ENCODE results near the gene SNED1.

DNA sequence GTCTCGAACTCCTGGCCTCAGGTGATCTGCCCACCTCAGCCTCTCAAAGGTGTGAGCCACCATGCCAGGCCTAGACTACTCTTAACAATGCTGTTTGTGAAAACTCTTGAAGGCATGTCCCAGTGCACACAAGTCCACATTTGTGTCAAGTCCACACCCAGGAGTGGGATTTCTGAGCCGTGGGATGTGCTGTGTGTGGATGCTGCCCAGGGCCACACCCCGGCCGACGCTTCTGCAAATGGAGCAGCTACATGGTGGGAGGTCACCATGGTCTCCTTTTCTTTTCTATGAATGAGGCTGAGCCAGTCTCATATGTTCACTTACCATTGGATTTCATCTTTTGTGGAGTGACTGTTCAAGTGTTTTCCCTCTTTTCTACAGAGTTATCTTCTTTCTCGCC is 15.8 kb downstream of the SNED1 start:
- TF ChIP-seq, protein P1, sequence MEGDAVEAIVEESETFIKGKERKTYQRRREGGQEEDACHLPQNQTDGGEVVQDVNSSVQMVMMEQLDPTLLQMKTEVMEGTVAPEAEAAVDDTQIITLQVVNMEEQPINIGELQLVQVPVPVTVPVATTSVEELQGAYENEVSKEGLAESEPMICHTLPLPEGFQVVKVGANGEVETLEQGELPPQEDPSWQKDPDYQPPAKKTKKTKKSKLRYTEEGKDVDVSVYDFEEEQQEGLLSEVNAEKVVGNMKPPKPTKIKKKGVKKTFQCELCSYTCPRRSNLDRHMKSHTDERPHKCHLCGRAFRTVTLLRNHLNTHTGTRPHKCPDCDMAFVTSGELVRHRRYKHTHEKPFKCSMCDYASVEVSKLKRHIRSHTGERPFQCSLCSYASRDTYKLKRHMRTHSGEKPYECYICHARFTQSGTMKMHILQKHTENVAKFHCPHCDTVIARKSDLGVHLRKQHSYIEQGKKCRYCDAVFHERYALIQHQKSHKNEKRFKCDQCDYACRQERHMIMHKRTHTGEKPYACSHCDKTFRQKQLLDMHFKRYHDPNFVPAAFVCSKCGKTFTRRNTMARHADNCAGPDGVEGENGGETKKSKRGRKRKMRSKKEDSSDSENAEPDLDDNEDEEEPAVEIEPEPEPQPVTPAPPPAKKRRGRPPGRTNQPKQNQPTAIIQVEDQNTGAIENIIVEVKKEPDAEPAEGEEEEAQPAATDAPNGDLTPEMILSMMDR (IDR thresholded peaks at IDR 0.05; ENCODE audit: low read depth, low read length, poor library complexity, severe bottlenecking): no peak
- TF ChIP-seq EZH2phosphoT487 (IDR thresholded peaks at IDR 0.05; ENCODE audit: borderline replicate concordance, low read length): no peak

Measured in DOHH2 (cell line).